Psoas muscle (tissue), 8 donors: ENCODE measurements around the gene HK1. TPM values are rescaled to one million over a fixed set of nuclear protein-coding genes. Genes with fewer than 3 reads are reported as not detected.

Experiments
- ATAC-seq, 4 donors: fragments of 200-7000 bp; cut with Tn5 transposase; one replicate each; pipeline ENCODE4 v1.9.1; 2020; ENCODE audit warnings: moderate library complexity in 3 of 4, mild to moderate bottlenecking in 2 of 4
- DNase-seq, 2 donors: peaks; one replicate each; pipeline ENCODE4 v3.0.0-alpha.2; 2020
- H3K27ac ChIP-seq: fragments of 200-600 bp; one replicate; pipeline ENCODE4 v1.8.0; 2022
- H3K27me3 ChIP-seq, 3 donors: fragments of 200-600 bp in 1 of 3; one replicate each; pipeline versions ENCODE4 v1.6.1 to v1.8.0; 2013 to 2022; ENCODE audit warnings: low read length in 2 of 3, mild to moderate bottlenecking in 2 of 3, moderate library complexity in 1 of 3; ENCODE audit not compliant: insufficient read depth in 3 of 3
- H3K36me3 ChIP-seq, 2 donors: fragments of 200-600 bp in 1 of 2; one replicate each; pipeline versions ENCODE4 v1.6.1 to v1.8.0; 2013 to 2022; ENCODE audit warnings: low read depth in 1 of 2, mild to moderate bottlenecking in 1 of 2, moderate library complexity in 1 of 2; ENCODE audit not compliant: insufficient read depth in 1 of 2
- H3K4me1 ChIP-seq: fragments of 200-600 bp; one replicate; pipeline ENCODE4 v1.8.0; 2022
- H3K4me3 ChIP-seq: fragments of 200-600 bp; one replicate; pipeline ENCODE4 v1.8.0; 2022; ENCODE audit warnings: mild to moderate bottlenecking
- H3K9me3 ChIP-seq: fragments of 200-600 bp; one replicate; pipeline ENCODE4 v1.8.0; 2022
- WGBS, 3 donors: extraction: QIAGEN DNeasy Blood & Tissue Kit; methylation state at CpG; one replicate each; pipeline versions ENCODE4 v1.1.6 to v1.1.7; 2013; 5-methylcytosine and 5-hydroxymethylcytosine counted together
- intact Hi-C, 2 donors: fragments of 100-400 bp; cut with DNase I; formaldehyde crosslinking; loops; one replicate each; pipeline versions ENCODE4 v1.11.0 to v1.14.2; 2022
- polyA plus RNA-seq, 3 donors: library from polyadenylated mRNA; stranded (reverse); fragments of 200-250 nt; gene quantifications; one replicate each; pipeline ENCODE4 v1.2.3, GENCODE V29; 2013
- total RNA-seq, 4 donors: library from RNA; stranded (reverse); fragmentation: NEBNext Ultra II Directional in 2 of 4; extraction: Animal tissue kit (Norgen Biotek cat#: 25700) in 2 of 4; gene quantifications; one replicate each; pipeline versions ENCODE4 v1.2.1 to v1.2.4, GENCODE V29; 2021 to 2023
- TF ChIP-seq, protein P1 (sequence below): fragments of 200-600 bp; IDR thresholded peaks from one replicate; pipeline ENCODE4 v1.8.0; 2022; ENCODE audit warnings: antibody characterized with exemption
- donor health status: healthy with polysubstance abuse.
- donor health status: DM: no; HTN: no; CAD: no; lungs with moderate emphysema.
- donor health status: Bipolar disorder and iron deficiency.
- donor health status: healthy.
- donor health status: DM: yes; HTN: yes; CAD: no.
- donor health status: DM: no; HTN: no; CAD: no.
- donor health status: DM: no; HTN: no; CAD: no.
- donor health status: DM: yes; HTN: yes; CAD: no.

Gene HK1
- total and polyA plus RNA-seq, 7 donors: 134 to 336 (median 254) TPM

DNA sequence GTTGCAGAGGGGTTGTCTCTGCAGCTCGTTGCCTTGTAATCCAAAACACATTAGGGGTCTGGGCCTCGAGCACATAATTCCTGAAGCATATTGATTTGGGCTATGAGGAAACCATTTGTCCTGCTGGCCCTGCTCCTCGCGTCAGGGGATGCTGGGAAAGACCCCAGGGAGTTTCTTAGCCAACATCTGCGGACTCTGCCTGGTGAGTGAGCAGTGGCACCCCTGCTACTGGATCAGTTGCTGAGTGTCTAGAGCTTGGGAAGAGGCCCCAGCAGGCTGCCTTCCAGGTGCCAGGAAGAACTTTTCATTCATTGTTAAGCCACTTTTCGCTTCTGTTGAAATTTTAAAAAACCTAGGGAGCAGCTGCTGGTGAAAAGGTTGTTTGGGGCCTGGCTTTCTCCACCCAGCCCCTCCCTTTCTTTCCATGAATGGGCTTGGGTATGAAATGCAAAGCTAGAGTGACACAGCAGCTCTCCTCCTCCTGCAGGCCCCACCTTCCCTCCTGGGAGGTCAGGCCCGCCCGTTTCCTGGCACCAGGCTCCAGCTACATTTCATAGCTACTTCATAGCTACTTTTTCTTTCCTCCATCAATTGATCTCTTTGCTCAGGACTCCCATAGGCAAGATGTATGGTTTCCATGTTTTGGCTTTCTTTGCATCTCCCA is 111.7 kb downstream of the HK1 start:
- Histone ChIP-seq H3K27ac (peak overlapping the region; percentile 21), H3K4me3 (no peak overlapping the region), H3K9me3 (no peaks in the 10 kb centered on the region), H3K4me1 (peaks cover 17% of the 10 kb centered on the region), H3K36me3 (peaks cover 6 to 97% of the 10 kb centered on the region in 2 donors), H3K27me3 (no peaks in the 10 kb centered on the region)
- ATAC-seq (peak in 1 of 4 donors; percentile 39), DNase-seq (peak in 1 of 2 donors; percentile 62)
- intact Hi-C loops: no loop called here
- 46 to 74% (median 51%) methylated on average over 8 of the region's 8 CpGs for WGBS, 3 donors
- TF ChIP-seq, protein P1, sequence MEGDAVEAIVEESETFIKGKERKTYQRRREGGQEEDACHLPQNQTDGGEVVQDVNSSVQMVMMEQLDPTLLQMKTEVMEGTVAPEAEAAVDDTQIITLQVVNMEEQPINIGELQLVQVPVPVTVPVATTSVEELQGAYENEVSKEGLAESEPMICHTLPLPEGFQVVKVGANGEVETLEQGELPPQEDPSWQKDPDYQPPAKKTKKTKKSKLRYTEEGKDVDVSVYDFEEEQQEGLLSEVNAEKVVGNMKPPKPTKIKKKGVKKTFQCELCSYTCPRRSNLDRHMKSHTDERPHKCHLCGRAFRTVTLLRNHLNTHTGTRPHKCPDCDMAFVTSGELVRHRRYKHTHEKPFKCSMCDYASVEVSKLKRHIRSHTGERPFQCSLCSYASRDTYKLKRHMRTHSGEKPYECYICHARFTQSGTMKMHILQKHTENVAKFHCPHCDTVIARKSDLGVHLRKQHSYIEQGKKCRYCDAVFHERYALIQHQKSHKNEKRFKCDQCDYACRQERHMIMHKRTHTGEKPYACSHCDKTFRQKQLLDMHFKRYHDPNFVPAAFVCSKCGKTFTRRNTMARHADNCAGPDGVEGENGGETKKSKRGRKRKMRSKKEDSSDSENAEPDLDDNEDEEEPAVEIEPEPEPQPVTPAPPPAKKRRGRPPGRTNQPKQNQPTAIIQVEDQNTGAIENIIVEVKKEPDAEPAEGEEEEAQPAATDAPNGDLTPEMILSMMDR: no peak

GRCh38 chr10:69391158-69391557 is 112.9 kb downstream of the HK1 start:
- Histone ChIP-seq H3K27me3 (no peaks in the 10 kb centered on the region), H3K27ac (no peak overlapping the region), H3K4me1 (peaks cover 11% of the 10 kb centered on the region), H3K4me3 (no peak overlapping the region), H3K36me3 (peaks cover 6 to 98% of the 10 kb centered on the region in 2 donors), H3K9me3 (no peaks in the 10 kb centered on the region)
- intact Hi-C loops: no loop called here
- no peak for ATAC-seq
- no peak for DNase-seq
- TF ChIP-seq, protein P1: no peak
- WGBS, 3 donors: 56 to 80% (median 63%) methylated on average over 6 of the region's 6 CpGs

DNA sequence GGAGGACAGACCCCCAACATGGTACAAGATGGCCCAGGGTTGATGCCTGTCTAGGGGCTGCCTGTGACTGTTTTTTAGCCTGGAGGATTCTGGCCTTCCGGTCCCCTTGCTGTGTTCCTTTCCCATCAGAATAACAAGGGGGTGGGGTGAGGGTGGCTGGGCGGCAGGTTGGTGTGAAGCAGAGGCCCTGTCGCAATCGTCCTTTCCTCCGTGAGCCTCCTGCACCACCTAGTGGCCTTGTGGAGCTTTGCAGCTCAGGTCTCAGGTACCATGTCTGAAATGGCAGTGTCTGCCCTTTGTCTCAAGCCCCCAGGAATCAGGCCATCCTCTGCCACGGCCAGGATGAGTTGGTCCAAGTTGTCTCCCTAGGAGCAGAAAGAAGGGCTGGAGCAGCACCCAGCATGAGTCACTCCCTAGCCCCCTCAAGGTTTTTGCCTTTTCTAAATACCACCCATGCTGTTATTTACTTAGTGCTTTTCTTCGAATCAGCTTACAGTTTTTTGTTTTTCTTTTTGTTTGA is 114.2 kb downstream of the HK1 start:
- Histone ChIP-seq H3K9me3 (no peaks in the 10 kb centered on the region), H3K27me3 (no peaks in the 10 kb centered on the region), H3K4me1 (peaks cover 11% of the 10 kb centered on the region), H3K4me3 (no peak overlapping the region), H3K36me3 (peaks cover 6 to 98% of the 10 kb centered on the region in 2 donors), H3K27ac (peak overlapping the region; percentile 15)
- DNase-seq: peak; percentile 82 to 91
- TF ChIP-seq, protein P1: peak; percentile 94
- intact Hi-C loops: loop anchor here (1.0 kb wide), 1 partner anchor 155 kb away; no protein-coding TSS in a partner anchor
- 13 to 14% (median 14%) methylated on average over 7 of the region's 7 CpGs for WGBS, 3 donors
- peak; percentile 92 to 97 (median 94) for ATAC-seq

DNA sequence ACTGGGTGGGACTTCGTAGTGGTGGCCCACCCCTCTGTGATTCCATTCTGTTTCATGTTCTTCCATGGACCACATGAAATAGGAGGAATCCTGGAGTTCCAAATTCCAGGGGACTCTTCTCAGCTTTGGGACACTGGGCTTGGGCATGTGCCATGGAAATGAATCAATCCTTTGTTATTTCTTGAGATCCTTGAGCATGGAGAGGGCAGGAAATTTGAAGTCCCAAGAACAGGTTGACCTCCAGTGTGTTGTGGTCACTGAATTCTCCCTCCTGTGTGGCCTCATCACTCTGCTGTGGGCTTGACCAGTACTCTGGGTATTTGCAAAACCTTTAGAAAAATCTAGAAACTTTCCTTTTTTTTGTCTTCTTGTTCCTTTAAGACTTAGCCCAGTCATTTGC is 115.7 kb downstream of the HK1 start:
- TF ChIP-seq, protein P1: no peak
- peaks cover 8 to 98% of the 10 kb centered on the region in 2 donors for H3K36me3 ChIP-seq
- peaks cover 11% of the 10 kb centered on the region for H3K4me1 ChIP-seq

More for the DNA sequence above, 115.7 kb downstream of the HK1 start:
- intact Hi-C loops: no loop called here
- Histone ChIP-seq H3K27ac (no peak overlapping the region), H3K27me3 (no peaks in the 10 kb centered on the region), H3K9me3 (no peaks in the 10 kb centered on the region), H3K4me3 (no peak overlapping the region)
- ATAC-seq: no peak
- 77 to 89% (median 87%) methylated on average over 1 of the region's 1 CpG for WGBS, 3 donors
- DNase-seq: no peak
